HK-2 (cell line): ENCODE data around the gene SGCD.

Source experiments
- DNase-seq: peaks from one replicate; pipeline ENCODE4 v3.0.0-alpha.2; 2018; ENCODE audit not compliant: unreplicated experiment

Gene SGCD

DNA sequence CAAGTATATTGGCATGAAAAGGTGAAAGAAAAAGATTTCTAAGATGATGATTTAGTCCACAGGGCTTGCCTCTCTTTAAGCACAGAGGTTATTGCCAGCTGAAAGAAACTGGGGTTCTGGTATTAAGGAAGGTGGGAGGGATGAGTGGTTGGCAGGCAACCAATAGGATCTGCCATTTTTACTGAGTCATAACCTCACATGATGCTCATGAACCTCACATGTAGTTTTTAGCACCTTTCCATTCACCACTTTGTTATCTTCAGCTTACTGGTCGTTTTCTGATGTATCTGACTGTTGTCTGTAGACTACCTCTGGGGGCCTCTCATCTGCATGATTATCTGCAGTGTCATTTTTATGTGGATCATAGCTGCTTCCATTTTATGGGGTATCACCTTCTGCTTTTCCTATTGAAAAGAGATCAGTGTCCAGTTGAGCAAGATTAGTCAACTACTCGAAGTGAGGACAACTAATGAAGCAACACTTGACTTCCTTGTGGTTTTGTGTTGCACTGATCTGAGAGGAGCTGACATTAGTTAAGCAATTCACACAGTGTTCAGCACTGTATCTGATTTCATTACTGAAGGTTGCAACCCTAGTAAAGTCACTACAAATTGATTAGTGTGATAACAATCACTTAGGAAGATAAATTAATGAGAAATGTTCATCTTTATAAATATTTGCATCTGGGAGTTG lies 186.3 kb downstream of the SGCD start:
- no peak for DNase-seq

DNA sequence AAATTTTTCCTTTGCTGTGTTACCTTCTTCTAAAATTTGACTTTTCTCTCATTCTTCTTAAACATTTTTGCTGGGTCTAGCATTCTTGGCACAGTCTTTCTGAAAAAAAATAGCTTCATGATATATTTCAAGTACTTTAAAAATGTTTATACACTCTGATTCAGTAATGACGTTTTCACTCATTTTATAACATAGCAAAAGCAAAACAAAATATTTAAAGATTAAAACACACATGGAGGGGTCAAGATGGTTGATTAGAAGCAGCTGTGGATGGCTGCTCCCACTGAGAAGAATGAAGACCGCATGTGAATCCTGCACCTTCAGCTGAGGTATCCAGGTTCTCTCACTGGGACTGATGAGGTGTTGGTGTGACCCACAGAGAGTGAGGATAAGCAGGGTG lies 188.2 kb downstream of the SGCD start:
- no peak for DNase-seq

DNA sequence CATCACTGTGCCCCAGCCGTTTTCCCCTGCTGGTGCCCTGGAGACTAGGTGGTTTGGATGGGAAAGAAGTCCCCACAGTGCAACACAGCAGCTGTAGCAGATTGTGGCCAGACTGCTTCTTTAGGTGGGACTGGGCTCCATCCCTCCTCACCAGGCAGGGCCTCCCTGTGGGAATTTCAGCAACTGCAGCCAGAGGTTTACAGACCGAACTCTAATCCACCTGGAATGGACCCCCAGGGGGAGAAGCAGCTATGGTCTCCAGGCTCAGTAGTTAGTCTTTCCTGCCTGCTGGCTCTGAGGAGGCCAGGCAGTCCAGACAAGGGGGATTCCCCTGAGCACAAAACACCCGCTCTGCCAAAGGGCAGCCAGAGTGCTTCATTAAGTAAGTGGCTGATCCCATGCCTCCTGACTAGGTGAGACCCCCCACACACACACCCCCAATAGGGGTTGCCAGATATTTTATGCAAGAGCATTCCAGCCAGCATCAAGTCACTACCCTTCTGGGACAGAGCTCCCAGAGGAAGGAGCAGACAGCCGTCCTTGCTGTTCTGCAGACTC lies 188.9 kb downstream of the SGCD start:
- DNase-seq: no peak

DNA sequence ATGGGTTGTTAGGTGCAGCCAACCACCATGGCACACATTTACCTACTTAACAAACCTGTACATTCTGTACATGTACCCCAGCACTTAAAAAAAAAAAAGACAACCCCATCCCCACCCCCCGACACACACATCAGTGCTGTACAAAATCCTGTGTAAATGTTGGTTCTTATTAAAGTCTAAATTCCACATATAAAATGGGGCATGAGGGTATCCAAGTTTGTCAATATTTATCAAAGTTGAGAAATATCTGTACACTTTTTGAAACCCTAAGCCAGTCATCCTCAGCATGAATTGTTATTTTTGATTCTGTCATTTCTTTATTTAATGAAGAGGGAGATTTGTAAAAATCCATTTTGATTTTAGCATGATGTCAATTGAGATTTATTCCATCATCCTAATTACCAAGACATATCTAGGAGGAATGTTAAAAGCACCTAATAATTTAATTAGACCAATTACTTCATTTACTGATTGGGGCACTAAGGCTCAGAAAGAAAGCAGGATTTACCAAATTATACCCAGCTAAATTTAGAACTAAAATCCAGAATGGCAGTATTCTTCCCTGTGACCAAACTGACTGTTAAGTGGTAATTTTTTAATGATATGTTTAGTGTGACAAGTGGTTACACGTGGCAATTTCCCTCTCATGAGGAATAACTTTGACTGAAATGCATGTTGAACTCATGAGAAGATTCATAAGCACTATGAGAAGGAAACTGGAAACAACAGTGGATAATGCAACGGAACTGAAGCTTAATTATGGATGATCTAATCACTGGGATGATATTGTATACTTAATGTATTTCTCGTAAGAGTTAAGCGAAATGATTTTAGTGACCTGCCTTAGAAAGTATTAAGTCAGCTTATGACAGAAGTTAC lies 195.9 kb downstream of the SGCD start:
- DNase-seq: no peak

DNA sequence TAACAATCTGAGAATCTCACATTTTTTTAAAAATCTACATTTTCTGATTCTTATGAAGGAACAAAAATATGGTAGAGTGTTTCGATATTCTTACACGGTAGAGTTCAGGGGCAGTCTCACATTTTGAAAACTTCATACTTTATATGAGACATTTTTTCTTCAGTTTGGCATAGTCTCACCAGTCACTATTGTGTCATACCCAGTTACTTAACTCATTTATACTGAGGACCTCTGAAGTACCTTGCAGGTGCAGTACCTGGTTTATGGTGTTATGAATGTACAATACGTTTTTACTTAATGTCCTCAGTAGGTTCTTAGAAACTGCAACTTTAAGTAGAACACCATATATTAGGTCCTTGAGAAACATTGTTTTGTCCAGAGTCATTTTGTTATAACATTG lies 196.6 kb downstream of the SGCD start:
- DNase-seq: no peak

DNA sequence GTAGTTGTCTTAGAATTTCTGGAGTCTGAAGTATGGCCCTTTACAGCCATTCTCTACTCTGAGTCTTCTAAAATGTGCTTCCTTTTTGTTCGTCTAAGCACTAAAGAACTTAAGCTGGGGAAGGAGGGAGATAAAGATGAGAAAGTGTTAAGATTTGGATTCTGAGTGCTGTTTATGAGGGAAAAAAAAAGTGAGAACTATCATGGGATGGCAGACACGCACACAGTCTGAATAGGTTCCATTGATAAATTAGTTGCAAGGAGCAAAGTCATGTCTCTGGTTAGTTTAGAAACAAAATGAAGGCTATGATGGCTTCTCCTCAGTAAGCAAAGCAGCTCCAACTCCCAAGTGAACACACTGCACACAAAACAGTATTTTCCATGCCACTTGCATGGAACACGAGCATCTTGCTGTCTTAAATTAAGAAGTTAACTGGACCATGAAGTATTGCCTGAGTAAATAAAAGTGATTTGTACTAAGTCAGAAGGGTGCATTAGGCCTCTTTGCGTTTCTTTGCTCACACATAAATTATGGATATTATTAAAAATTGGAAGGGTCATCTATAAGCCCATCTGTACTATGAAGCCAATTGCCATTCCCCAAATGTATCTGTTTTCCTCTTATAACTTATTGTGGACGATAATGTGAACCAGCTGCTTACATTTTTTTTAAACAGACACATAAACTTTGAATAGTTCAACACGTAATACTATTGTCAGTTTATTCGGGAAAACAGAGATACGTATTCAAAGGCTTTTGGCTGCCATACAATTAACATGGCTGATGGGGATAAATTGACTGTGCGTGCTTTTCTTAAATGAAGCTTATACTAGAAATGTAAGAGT lies 199.3 kb downstream of the SGCD start:
- no peak for DNase-seq

DNA sequence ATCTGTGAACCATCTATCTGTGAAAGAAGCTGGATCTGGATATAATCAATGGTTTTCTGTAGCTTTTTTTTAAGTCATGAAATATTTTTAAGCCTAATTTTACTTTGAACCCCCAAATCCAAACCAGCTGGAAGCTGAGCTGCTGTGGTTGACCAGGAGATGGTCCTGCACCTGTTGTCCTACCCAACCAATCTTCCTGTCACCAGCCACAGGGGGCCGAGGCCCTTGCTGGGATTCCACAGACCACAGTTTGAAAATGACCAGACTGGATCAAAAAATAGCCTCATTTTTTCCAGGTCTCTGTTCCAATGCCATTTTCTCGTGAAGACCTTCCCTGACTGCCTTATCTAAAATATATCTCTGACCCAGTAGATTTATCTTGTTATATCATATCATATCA lies 200.6 kb downstream of the SGCD start:
- DNase-seq: no peak

DNA sequence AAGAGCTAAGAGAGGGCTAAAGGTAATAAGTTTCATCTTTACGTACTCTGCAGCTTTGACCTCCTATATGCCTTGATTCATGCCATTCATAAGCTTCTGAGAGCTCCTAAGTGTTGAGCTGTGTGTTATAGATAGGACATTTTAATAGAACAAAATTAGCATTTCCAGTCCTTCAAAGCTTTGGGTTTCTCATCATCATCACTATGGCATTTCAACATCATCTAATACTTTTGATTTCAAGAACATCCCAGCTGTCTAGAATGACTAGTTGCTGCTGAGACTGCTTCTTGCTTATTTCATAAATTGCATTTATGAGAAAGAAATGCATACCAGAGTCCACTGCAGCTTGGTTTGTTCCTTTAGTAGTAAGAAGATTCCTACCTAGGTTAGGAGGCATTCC lies 201.7 kb downstream of the SGCD start:
- no peak for DNase-seq

DNA sequence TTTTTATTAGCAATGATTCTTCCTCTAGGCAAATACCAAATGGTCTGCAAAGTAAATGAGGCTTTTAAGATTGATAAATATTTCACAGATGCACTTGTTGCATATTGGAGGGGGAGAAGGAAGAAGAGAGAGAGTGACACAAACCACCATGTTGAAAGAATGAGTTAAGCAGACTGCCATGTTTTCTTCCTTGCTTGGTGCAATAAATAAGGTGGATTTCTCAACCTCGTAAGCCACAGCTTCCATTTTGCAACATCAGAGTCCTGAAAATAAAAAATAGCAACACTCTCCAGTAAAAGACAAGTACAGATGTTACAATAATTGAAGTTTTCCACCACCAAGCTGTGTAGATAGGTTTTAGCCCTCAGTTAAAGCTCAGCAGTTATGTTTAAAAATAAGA lies 202.9 kb downstream of the SGCD start:
- DNase-seq: no peak

DNA sequence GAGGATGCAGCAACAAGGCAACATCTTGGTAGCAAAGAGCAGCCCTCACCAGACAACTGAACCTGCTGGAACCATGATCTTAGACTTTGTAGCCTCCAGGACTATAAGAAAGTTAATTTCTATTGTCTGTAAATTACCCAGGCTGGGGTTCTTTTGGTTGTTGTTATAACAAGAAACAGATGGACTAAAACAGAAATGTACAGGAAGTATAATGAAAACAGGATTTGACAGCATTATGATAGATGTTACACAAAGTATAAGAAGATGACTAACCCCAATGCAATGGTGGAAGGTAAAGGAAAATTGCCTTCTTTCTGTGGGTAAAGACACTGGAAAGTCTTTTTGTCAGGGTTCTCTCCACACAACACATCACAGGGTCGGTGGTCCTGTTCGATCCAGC lies 204.2 kb downstream of the SGCD start:
- DNase-seq: no peak

DNA sequence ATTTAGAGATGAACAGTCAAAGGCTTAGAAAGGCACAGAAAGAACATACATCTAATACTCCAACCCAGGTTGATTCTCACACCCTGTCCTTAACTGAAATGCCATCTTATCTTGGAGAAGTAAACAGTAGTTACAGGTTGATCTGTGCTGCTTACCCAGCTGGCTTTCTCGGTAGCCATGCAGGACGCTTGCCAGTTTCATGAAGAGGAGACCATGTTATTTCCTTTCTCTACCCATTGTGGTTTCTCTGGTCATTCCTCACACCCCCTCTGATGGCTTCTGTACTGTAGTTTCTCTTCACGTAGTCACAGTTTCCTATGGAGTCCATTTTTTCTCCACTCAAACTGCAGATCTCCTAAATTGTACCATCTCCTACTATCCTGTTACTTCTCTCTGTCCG lies 206.0 kb downstream of the SGCD start:
- DNase-seq: no peak

DNA sequence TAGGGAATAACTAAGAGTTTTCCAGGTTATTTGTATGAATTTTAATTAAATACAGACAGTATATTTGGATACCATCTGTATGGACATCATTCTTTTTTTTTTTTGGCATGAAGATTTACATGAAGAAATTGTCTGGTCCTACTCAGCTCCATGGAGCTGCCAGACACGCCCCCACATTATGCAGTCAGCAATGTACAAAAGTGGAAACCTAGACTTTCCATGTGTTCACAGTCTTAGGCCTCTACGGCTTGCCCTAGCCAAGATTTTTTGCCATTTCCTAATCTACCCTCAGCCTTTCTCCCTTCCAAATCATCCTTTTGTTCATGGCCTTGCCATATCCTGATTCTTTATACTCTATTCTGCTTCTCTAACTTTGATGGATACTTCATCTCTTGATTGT lies 207.1 kb downstream of the SGCD start:
- DNase-seq: no peak

DNA sequence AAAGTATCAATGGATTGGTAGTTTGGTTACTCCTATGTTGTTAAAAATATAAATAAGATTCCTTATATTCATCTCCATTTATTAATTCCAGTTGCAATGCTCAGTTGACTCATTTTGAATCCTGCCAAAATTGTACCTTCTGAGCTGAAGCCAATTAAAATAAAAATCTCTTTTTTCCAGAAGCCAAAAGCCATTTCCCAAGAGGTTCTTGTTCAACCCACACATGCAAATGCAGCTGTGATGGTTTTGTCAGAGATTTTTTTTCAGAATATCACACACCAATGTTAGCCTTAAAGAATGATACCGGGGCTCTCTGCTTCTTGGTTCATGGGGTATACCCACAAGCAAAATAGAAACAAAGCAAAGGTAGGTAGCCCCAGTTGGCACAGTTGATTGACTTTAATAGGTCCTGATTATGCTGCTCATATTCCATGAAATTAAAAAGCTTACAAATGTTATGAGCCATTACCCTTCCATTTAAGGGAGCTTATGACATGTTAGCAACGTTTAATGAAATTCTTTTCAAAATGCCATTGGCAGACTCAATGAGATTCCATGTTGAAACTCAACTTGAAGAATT lies 208.0 kb downstream of the SGCD start:
- DNase-seq: no peak

DNA sequence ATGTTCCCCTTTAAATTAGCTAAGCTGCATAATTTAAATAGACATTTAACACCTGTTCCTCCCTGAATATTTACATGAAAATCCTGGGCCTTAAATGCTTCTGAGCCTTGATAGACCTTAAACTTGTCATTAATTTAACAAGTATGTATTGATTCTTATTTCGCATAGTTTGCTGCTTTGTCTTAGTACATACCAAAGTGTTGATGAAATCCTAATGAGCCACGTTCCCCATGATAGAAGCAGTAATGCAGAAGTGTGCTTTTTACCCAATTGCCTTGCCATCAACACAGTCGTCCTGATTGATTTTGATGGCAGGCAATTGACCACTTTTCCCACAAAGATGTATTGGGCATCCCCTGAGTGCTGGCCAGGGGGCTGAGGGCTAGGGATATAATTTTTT lies 213.5 kb downstream of the SGCD start:
- no peak for DNase-seq

DNA sequence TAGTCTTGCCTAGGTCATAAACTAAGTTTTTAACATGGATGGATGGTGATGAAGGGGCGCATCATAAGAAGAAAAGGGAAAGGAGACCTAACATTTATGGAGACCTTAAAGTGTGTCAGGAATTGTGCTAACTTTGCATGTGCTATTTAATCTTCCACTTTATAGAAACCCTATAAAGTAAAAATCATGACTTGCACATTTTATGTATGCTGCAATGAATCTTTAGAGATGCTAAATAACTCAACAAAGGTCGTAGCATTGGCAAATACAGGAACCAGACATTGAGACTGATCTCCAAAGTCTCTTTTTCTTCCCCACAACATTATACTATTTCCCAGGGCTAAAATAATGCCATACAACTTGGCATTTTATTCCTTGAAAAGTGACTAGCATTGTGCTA lies 214.6 kb downstream of the SGCD start:
- no peak for DNase-seq

DNA sequence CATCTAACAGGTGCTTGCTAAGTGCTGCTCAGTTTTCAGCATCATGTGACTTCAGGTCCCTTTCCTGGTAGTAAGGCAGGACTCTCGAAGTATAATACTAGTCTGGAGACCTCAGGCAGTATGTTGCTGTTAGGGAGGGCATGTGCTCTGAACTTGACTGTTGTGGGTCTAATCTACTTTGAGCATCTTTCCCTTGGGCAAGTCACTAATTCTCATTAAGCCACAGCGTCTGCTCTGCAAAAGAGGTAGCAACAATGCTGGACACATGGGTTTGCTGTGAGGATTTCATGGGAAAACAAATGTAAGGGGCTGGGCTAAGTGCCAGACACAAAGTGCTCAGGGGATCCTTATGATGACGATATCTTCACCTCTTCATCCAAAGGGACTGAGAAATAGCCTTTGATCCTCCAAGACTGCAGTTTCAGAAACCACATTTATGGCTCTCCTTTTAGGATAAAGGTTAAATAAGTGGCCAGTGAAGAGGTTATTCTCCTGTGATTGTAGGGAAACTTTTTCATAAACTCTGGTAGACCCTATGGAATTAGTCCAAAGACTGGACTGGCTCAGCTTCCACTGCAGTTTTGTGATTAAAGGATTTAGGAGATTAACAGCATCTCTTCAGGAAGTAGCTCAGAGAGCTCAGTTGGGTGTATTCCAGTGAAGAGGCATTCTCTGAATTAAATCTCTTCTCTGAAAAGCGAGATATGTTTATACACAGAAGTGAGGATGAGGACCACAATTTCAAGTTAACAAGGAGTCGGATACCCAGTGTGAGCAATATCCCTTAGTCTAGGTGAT lies 216.6 kb downstream of the SGCD start:
- DNase-seq: no peak

DNA sequence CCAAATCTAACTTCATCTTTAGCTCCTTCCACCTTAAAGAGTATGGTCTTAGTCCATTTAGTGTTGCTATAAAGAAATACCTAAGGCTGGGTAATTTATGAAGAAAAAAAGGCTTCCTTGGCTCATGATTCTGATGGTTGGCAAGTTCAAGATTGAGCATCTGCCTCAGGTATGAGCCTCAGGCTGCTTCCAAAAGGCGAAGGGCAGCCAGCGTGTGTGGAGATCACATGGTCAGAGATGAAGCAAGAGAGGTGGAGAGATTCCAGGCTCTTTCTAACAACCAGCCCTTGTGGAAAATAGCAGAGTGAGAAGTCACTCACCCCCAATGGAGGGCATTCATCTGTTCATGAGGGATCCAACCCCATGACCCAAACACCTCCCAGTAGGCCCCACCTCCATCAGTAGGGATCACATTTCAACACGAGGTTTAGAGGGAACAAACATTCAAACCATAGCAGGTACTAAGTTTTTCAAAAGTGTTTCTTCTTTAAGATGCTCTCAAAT lies 225.9 kb downstream of the SGCD start:
- no peak for DNase-seq

DNA sequence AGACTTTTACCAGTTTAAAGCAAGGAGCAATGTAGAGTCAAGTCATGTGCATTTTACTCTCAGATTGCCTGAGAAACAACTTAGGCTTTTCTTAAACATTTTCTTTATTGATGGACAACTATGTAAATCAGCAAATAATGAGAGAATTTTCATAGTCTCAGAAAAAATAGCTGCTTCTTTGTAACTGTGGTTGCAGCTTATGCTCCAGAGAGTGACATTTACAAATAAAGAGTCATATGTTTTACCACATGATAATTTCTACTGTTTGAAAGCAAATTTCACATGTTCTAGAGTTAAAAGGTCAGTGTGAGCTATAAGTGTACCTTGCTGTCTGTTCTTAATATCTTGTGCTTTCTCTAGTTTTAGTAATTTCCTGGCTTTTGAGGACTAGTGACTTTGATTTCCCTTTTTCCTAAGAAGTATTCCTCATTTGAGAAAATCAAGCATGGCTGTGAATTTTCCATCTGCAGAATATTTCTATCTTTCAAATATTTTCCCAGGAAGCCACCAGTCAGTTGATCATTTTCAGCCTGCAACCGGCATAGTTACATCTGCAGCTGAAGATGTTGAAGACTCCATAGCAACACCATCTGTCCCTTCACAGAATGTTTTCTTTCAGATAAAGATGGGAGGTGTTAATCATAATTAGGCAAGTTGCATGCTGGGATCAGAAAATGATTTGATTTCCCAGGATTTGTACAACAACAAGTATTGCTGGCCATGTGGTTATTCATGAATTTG lies 229.9 kb downstream of the SGCD start:
- DNase-seq: no peak

DNA sequence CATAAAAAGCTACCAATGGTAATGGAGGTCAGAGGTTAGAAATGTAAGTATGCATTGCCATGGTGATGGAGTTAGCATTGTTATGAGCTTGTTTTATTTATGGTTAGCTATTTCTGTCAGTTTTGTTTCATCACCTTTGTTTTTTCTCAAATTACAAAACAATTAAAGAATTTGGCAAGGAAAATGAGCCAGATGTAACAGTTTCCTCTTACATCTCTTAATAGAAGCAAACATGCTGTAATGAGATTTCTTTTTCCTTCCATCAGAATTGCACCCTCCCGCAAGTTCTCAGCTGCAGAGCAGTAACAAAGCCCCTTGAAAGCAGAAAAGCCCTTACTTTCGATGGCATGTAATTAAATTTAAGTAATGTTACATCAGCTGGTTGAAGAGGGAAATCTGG lies 233.0 kb downstream of the SGCD start:
- DNase-seq: no peak

DNA sequence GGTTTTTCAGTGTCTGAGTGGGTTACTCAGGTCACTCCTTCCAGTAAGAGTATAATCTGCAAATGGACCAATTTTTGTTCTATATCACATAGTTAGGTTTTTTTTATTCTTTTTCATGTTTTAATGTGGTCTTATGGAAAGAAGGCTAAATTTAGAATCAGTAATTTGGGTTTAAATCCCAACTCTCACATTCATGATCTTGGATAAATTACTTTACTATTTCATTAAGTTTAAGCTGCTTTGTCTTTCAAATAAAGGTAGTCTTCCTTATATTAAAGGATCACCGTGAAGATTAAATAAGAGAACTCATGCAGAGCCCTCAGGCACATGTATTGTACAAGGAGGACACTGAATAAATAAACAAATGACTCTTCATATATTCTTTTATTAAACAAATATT lies 234.7 kb downstream of the SGCD start:
- no peak for DNase-seq
